Liver (tissue), 9 donors: ENCODE data around the gene ACP7. TPM values are rescaled to one million over a fixed set of nuclear protein-coding genes. Genes with fewer than 3 reads are reported as not detected.

Experiments used
- DNase-seq: peaks from one replicate; pipeline ENCODE4 v3.0.0-alpha.2; 2017; ENCODE audit warnings: low spot score
- H3K27ac ChIP-seq, 2 donors: one replicate each; pipeline ENCODE4 v1.7.0; 2013; ENCODE audit warnings: inconsistent platforms in 2 of 2, low read length in 2 of 2, control low read depth in 1 of 2, low read depth in 1 of 2, mild to moderate bottlenecking in 1 of 2
- H3K27me3 ChIP-seq, 4 donors: one replicate each; pipeline versions ENCODE4 v1.6.1 to v1.7.0; 2013; ENCODE audit warnings: low read length in 3 of 4, inconsistent platforms in 1 of 4, mild to moderate bottlenecking in 1 of 4, moderate library complexity in 1 of 4; ENCODE audit not compliant: control insufficient read depth in 4 of 4, insufficient read depth in 4 of 4
- H3K36me3 ChIP-seq, 4 donors: one replicate each; pipeline versions ENCODE4 v1.6.1 to v1.7.0; 2013; ENCODE audit warnings: low read length in 3 of 4, mild to moderate bottlenecking in 3 of 4, low read depth in 1 of 4, moderate library complexity in 1 of 4; ENCODE audit not compliant: control insufficient read depth in 4 of 4, insufficient read depth in 3 of 4
- H3K4me1 ChIP-seq, 4 donors: one replicate each; pipeline versions ENCODE4 v1.6.1 to v1.7.0; 2013; ENCODE audit warnings: low read length in 3 of 4, mild to moderate bottlenecking in 3 of 4, moderate library complexity in 1 of 4; ENCODE audit not compliant: control insufficient read depth in 4 of 4, insufficient read depth in 4 of 4
- H3K4me3 ChIP-seq, 3 donors: one replicate each; pipeline versions ENCODE4 v1.6.1 to v1.7.0; 2013; ENCODE audit warnings: low read length in 3 of 3, control low read depth in 1 of 3, low read depth in 1 of 3, mild to moderate bottlenecking in 1 of 3
- H3K9ac ChIP-seq, 2 donors: one replicate each; pipeline ENCODE4 v1.7.0; 2013; ENCODE audit warnings: low read length in 2 of 2, mild to moderate bottlenecking in 2 of 2, moderate library complexity in 2 of 2, control low read depth in 1 of 2, low read depth in 1 of 2
- H3K9me3 ChIP-seq, 4 donors: one replicate each; pipeline versions ENCODE4 v1.6.1 to v1.7.0; 2013; ENCODE audit warnings: low read length in 3 of 4; ENCODE audit not compliant: control insufficient read depth in 4 of 4
- EGR1 ChIP-seq, 2 donors: IDR thresholded peaks; 2 replicates each; pipeline ENCODE4 v1.6.1; 2016 to 2018; ENCODE audit warnings: antibody characterized with exemption in 2 of 2, low read depth in 2 of 2
- FOXA1 ChIP-seq: IDR thresholded peaks from 2 replicates; pipeline ENCODE4 v1.6.1; 2016; ENCODE audit warnings: antibody characterized with exemption
- FOXA2 ChIP-seq: IDR thresholded peaks from 2 replicates; pipeline ENCODE4 v1.6.1; 2016; ENCODE audit warnings: antibody characterized with exemption
- GABPA ChIP-seq, 2 donors: IDR thresholded peaks in 1 of 2; conservative IDR thresholded peaks in 1 of 2; 2 replicates each; pipeline ENCODE4 v1.6.1; 2016; ENCODE audit warnings: antibody characterized with exemption in 2 of 2, mild to moderate bottlenecking in 1 of 2, moderate library complexity in 1 of 2
- HNF4A ChIP-seq, 2 donors: conservative IDR thresholded peaks; 2 replicates each; pipeline ENCODE4 v1.6.1; 2016; ENCODE audit warnings: antibody characterized with exemption in 2 of 2, mild to moderate bottlenecking in 2 of 2
- HNF4G ChIP-seq: IDR thresholded peaks from 2 replicates; pipeline ENCODE4 v1.6.1; 2016; ENCODE audit warnings: antibody characterized with exemption
- JUND ChIP-seq, 2 donors: IDR thresholded peaks; 2 replicates each; pipeline ENCODE4 v1.6.1; 2016; ENCODE audit warnings: antibody characterized with exemption in 2 of 2
- NR2F2 ChIP-seq: IDR thresholded peaks from 2 replicates; pipeline ENCODE4 v1.6.1; 2016; ENCODE audit warnings: antibody characterized with exemption
- RAD21 ChIP-seq, 2 donors: IDR thresholded peaks; 2 replicates each; pipeline ENCODE4 v1.6.1; 2016; ENCODE audit warnings: antibody characterized with exemption in 2 of 2, mild to moderate bottlenecking in 2 of 2
- RXRA ChIP-seq, 2 donors: IDR thresholded peaks; 2 replicates each; pipeline ENCODE4 v1.6.1; 2017 to 2018; ENCODE audit warnings: antibody characterized with exemption in 2 of 2, mild to moderate bottlenecking in 1 of 2
- TAF1 ChIP-seq: conservative IDR thresholded peaks from 2 replicates; pipeline ENCODE4 v1.6.1; 2016; ENCODE audit warnings: antibody characterized with exemption, mild to moderate bottlenecking
- WGBS: extraction: QIAGEN DNeasy Blood & Tissue Kit; methylation state at CpG from one replicate; pipeline ENCODE4 v1.1.7; 2013; 5-methylcytosine and 5-hydroxymethylcytosine counted together
- polyA plus RNA-seq, 2 donors: library from polyadenylated mRNA; stranded (reverse) in 1 of 2; unstranded in 1 of 2; fragments of 200-250 nt in 1 of 2; fragments of >200 nt in 1 of 2; fragmentation: Nextera tagmentation in 1 of 2; extraction: Ambion mirVana in 1 of 2; gene quantifications; one replicate each; pipeline versions ENCODE4 v1.2.1 to v1.2.3, GENCODE V29; 2013 to 2015
- total RNA-seq, 2 donors: library from RNA; depleted of rRNA; stranded (reverse); fragments of >200 nt; gene quantifications; one replicate each; pipeline ENCODE4 v1.2.3, GENCODE V29; 2014
- TF ChIP-seq, protein P1 (sequence below): IDR thresholded peaks from 2 replicates; pipeline ENCODE4 v1.6.1; 2016; ENCODE audit warnings: antibody characterized with exemption
- TF ChIP-seq, protein P2 (sequence below): IDR thresholded peaks from 2 replicates; pipeline ENCODE4 v1.6.1; 2016; ENCODE audit warnings: antibody characterized with exemption, mild to moderate bottlenecking
- TF ChIP-seq, protein P3 (sequence below): fragments of 150-350 bp; IDR thresholded peaks from 2 replicates; pipeline ENCODE4 v1.5.1; 2017; ENCODE audit warnings: improper control_type of control experiment, low read depth, low read length; ENCODE audit not compliant: missing input control
- TF ChIP-seq, protein P4 (sequence below): IDR thresholded peaks from 2 replicates; pipeline ENCODE4 v1.6.1; 2016; ENCODE audit warnings: antibody characterized with exemption
- TF ChIP-seq, protein P5 (sequence below): IDR thresholded peaks from 2 replicates; pipeline ENCODE4 v1.6.1; 2016; ENCODE audit warnings: antibody characterized with exemption
- donor health status: healthy.
- donor health status: healthy.
- donor health status: healthy.
- donor health status: healthy.
- donor health status: healthy.

ACP7 gene
- total and polyA plus RNA-seq, 4 donors, result 0.05 TPM; not detected in 3

DNA sequence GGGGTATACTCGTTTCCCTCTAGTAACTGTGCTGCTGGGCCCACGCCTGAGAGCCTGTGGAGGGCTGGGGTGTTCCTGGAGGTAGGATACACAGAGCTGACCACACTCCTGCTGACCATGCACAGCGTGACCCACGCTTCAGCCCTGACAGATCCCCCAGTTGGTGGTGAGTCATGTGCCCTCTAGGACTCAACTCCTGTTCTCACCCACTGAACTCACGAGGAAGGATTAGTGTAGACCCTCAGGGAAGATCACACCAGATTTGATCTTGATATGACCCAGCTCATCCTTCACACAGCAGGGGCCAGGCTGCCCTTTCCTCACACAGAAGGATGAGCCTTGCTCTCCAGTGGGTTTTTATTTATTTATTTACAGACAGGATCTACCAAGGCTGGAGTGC, 13.3 kb upstream of the ACP7 start:
- DNase-seq, result no peak
- TF ChIP-seq, protein P1, sequence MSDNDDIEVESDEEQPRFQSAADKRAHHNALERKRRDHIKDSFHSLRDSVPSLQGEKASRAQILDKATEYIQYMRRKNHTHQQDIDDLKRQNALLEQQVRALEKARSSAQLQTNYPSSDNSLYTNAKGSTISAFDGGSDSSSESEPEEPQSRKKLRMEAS, result no peak
- TF ChIP-seq EGR1 (IDR thresholded peaks at IDR 0.05; ENCODE audit: low read depth in 2 of 2) (no peak), TAF1 (no peak), NR2F2 (no peak), HNF4A (conservative IDR thresholded peaks at IDR 0.05) (no peak), FOXA1 (no peak), RXRA (IDR thresholded peaks at IDR 0.05) (no peak), RAD21 (IDR thresholded peaks at IDR 0.05) (no peak), FOXA2 (no peak), HNF4G (no peak), GABPA (IDR thresholded peaks at IDR 0.05 in 1 of 2, conservative IDR thresholded peaks at IDR 0.05 in 1 of 2) (no peak)
- TF ChIP-seq, protein P2, sequence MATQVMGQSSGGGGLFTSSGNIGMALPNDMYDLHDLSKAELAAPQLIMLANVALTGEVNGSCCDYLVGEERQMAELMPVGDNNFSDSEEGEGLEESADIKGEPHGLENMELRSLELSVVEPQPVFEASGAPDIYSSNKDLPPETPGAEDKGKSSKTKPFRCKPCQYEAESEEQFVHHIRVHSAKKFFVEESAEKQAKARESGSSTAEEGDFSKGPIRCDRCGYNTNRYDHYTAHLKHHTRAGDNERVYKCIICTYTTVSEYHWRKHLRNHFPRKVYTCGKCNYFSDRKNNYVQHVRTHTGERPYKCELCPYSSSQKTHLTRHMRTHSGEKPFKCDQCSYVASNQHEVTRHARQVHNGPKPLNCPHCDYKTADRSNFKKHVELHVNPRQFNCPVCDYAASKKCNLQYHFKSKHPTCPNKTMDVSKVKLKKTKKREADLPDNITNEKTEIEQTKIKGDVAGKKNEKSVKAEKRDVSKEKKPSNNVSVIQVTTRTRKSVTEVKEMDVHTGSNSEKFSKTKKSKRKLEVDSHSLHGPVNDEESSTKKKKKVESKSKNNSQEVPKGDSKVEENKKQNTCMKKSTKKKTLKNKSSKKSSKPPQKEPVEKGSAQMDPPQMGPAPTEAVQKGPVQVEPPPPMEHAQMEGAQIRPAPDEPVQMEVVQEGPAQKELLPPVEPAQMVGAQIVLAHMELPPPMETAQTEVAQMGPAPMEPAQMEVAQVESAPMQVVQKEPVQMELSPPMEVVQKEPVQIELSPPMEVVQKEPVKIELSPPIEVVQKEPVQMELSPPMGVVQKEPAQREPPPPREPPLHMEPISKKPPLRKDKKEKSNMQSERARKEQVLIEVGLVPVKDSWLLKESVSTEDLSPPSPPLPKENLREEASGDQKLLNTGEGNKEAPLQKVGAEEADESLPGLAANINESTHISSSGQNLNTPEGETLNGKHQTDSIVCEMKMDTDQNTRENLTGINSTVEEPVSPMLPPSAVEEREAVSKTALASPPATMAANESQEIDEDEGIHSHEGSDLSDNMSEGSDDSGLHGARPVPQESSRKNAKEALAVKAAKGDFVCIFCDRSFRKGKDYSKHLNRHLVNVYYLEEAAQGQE, result no peak
- TF ChIP-seq, protein P3, sequence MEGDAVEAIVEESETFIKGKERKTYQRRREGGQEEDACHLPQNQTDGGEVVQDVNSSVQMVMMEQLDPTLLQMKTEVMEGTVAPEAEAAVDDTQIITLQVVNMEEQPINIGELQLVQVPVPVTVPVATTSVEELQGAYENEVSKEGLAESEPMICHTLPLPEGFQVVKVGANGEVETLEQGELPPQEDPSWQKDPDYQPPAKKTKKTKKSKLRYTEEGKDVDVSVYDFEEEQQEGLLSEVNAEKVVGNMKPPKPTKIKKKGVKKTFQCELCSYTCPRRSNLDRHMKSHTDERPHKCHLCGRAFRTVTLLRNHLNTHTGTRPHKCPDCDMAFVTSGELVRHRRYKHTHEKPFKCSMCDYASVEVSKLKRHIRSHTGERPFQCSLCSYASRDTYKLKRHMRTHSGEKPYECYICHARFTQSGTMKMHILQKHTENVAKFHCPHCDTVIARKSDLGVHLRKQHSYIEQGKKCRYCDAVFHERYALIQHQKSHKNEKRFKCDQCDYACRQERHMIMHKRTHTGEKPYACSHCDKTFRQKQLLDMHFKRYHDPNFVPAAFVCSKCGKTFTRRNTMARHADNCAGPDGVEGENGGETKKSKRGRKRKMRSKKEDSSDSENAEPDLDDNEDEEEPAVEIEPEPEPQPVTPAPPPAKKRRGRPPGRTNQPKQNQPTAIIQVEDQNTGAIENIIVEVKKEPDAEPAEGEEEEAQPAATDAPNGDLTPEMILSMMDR, result no peak
- TF ChIP-seq, protein P4, sequence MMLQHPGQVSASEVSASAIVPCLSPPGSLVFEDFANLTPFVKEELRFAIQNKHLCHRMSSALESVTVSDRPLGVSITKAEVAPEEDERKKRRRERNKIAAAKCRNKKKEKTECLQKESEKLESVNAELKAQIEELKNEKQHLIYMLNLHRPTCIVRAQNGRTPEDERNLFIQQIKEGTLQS, result no peak
- TF ChIP-seq, protein P5, sequence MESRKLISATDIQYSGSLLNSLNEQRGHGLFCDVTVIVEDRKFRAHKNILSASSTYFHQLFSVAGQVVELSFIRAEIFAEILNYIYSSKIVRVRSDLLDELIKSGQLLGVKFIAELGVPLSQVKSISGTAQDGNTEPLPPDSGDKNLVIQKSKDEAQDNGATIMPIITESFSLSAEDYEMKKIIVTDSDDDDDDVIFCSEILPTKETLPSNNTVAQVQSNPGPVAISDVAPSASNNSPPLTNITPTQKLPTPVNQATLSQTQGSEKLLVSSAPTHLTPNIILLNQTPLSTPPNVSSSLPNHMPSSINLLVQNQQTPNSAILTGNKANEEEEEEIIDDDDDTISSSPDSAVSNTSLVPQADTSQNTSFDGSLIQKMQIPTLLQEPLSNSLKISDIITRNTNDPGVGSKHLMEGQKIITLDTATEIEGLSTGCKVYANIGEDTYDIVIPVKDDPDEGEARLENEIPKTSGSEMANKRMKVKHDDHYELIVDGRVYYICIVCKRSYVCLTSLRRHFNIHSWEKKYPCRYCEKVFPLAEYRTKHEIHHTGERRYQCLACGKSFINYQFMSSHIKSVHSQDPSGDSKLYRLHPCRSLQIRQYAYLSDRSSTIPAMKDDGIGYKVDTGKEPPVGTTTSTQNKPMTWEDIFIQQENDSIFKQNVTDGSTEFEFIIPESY, result no peak
- no peaks in the 10 kb centered on the region for H3K36me3 ChIP-seq
- H3K9me3 ChIP-seq, result no peaks in the 10 kb centered on the region
- no peaks in the 10 kb centered on the region for H3K27me3 ChIP-seq
- H3K4me3 ChIP-seq, result no peak overlapping the region
- 90% methylated on average over 5 of the region's 5 CpGs for WGBS
- H3K9ac ChIP-seq, result no peak overlapping the region
- H3K27ac ChIP-seq, result no peak overlapping the region
- H3K4me1 ChIP-seq, result no peaks in the 10 kb centered on the region

- TF ChIP-seq, protein P5, result no peak
- TF ChIP-seq RXRA (IDR thresholded peaks at IDR 0.05) (no peak), JUND (IDR thresholded peaks at IDR 0.05) (no peak), GABPA (IDR thresholded peaks at IDR 0.05 in 1 of 2, conservative IDR thresholded peaks at IDR 0.05 in 1 of 2) (no peak), HNF4A (conservative IDR thresholded peaks at IDR 0.05) (no peak), FOXA1 (no peak)
- TF ChIP-seq, protein P4, result no peak
- TF ChIP-seq, protein P3, result no peak
- 65% methylated on average over 3 of the region's 3 CpGs for WGBS
- Histone ChIP-seq H3K4me1 (no peaks in the 10 kb centered on the region), H3K4me3 (no peak overlapping the region), H3K9ac (no peak overlapping the region), H3K9me3 (no peaks in the 10 kb centered on the region), H3K27ac (no peak overlapping the region), H3K36me3 (no peaks in the 10 kb centered on the region), H3K27me3 (no peaks in the 10 kb centered on the region)
- no peak for DNase-seq
These were observed 9.9 kb upstream of the ACP7 start for GRCh38 chr19:39074205-39074692.
